GM12892 (cell line): ENCODE results near the gene EIF1.

Experiments used
- POLR2A ChIP-seq: IDR thresholded peaks from 2 replicates; pipeline ENCODE4 v1.6.1; 2011; ENCODE audit warnings: low read depth, low read length, control low read depth
- POLR2AphosphoS5 ChIP-seq: IDR thresholded peaks from 2 replicates; pipeline ENCODE4 v1.6.1; 2011; ENCODE audit warnings: low read depth, low read length, control low read depth
- TAF1 ChIP-seq: IDR thresholded peaks from 2 replicates; pipeline ENCODE4 v1.6.1; 2011; ENCODE audit warnings: low read depth, mild to moderate bottlenecking, control low read depth, low read length, borderline replicate concordance

GRCh38 chr17:41639492-41640473 lies 48.9 kb upstream of the EIF1 start:
- TF ChIP-seq POLR2A (no peak), TAF1 (no peak), POLR2AphosphoS5 (no peak)
